GM21367 (cell line): ENCODE data around the gene FGB.

Experiments
- ATAC-seq: cut with Tn5 transposase; IDR thresholded peaks from one replicate; pipeline ENCODE4 v1.9.1; 2021; ENCODE audit not compliant: unreplicated experiment

FGB gene

DNA sequence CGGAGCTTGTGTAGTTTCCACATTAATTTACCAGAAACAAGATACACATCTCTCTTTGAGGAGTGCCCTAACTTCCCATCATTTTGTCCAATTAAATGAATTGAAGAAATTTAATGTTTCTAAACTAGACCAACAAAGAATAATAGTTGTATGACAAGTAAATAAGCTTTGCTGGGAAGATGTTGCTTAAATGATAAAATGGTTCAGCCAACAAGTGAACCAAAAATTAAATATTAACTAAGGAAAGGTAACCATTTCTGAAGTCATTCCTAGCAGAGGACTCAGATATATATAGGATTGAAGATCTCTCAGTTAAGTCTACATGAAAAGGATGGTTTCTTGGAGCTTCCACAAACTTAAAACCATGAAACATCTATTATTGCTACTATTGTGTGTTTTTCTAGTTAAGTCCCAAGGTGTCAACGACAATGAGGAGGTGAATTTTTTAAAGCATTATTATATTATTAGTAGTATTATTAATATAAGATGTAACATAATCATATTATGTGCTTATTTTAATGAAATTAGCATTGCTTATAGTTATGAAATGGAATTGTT is at the start of gene FGB:
Gene FGB (plus strand): TSS at position 315 of the 558 bp plus-strand sequence. CDS start 8 bp downstream, at position 323.
- ATAC-seq, result no peak

DNA sequence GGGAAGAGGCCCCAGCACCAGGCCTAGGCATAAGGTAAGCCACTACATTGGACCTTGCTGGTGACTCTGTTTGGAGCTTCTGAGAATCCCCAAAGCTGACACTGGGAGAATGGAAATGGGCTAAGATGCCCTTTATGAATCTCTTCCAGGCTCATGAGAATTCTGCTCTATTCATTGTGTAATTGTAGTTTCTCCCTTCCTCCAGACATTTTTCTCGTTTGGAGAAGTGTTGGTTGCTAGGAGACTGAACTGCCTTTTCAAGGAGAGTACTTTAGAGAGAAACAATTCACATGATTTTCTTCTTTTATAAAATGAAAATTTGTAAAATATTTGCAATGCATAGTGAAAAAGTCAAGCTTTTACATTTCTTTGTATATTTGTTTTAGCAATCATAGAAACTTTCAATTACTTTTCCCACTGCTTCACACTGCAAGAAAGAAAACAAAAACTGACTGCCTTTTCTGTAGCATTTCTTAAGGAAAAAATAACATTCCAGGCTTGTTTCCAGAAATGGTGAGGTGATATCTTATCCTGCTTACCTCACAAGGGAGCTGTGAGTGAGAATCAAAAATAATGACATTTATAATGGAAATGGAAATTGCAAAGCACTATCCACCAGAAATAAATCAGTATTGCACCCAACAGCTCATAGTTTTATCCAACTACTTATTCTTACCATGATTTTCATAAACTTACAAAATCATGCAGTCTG is 46.3 kb upstream of the FGB start:
- no peak for ATAC-seq

DNA sequence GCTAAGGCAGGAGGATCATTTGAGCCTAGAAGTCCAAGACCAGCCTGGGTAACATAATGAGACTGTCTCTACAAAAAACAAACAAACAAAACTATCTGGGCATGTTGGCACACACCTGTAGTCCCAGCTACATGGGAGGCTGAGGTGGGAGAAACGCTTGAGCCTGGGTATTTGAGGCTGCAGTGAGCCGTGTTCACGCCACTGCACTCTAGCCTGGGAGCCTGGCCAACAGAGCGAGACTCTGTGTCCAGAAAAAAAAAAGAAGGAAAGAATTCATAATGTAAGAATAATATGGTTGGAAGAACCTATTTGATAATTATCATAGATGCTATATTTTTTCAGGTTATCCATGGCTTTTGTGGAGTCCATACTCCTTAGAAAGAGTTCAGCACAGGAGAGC is 45.2 kb upstream of the FGB start:
- ATAC-seq, result no peak

DNA sequence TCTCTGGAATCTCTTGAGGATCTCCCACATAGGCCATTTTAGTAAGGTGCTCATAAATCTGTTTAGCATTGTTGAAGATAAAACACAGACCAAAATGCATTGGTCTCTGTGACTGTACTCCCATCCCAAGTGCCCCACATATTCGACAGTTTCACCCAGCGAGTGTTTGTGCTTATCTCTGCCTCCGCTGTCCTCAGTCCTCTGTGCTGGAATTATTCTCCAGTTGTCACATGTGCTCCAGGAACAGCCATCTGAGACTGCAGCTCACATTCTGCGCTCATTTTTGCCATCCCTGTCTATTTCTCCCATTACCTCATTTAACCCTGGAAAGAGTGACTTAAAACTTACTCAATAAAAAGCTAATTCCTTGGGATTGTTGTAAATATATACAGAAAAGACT is 43.6 kb upstream of the FGB start:
- no peak for ATAC-seq

DNA sequence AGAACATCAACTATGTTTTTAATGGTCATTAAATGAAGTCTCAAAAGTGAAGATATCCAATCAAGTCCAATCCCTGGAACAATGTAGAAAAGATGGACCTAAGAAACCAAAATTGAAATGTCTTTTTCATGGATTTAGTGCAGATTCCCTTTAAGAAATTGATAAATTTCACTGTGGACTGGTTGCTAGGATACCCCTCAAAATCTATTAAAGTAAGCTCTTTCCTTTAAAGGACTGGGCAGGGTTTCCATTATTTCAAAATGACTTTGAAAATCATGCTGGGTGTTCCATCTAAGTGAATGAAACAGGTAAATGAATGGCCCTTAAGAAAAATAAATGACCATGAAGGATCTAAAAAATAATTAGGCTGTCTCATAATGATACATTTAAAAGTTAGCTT is 41.2 kb upstream of the FGB start:
- no peak for ATAC-seq

DNA sequence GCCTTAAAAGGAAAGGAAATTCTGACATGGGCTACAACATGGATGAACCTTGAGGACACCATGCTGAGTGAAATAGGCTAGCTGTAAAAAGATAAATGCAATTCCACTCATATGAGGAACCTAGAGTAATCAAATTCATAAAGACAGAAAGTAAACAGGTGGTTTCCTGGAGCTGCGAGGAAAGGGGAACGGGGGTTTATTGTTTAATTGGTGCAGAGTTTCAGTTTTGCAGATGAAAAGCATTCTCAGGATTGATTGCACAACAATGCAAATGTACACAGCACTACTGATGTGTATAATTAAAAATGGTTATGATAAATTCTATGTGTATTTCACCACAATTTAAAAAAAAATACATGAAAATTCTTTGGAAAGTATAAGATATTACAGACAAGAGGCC is 36.7 kb upstream of the FGB start:
- no peak for ATAC-seq

DNA sequence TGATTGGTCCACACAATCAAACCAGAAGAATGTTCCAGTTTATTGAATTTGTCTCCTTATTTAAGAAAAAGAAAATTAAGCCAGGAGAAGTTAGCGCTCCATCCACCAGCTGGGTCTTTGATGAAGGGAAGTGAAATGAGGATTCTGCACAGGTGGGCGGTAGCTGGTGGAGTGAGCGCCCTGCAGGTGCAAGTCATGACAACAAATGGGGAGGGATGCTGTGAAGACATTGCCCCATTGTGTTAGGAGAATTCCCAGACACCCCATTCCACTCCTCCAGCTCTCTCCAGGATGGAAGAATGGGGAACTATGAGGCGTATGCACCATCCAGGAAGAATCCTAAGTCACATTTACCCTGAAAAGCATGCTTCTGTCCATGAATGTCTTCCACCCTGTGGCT is 35.5 kb upstream of the FGB start:
- no peak for ATAC-seq

DNA sequence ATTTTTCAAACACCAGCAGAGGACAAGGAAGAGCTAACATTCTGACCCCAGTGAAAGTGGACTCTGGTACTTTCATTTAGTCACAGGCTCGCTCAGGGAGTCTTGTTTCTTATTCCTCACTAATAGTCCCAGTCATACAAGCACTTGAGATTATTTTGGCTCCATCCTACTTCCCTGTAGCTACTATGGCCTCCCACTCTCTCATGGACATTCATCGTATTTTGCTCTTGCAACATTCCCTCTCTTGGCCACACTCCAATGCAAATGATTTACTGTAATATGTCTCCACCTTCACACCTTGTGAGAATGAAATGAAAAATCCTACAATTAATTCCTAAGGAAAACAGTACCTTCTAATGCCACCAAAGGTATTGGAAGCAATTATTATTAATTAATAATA is 33.9 kb upstream of the FGB start:
- ATAC-seq, result no peak

DNA sequence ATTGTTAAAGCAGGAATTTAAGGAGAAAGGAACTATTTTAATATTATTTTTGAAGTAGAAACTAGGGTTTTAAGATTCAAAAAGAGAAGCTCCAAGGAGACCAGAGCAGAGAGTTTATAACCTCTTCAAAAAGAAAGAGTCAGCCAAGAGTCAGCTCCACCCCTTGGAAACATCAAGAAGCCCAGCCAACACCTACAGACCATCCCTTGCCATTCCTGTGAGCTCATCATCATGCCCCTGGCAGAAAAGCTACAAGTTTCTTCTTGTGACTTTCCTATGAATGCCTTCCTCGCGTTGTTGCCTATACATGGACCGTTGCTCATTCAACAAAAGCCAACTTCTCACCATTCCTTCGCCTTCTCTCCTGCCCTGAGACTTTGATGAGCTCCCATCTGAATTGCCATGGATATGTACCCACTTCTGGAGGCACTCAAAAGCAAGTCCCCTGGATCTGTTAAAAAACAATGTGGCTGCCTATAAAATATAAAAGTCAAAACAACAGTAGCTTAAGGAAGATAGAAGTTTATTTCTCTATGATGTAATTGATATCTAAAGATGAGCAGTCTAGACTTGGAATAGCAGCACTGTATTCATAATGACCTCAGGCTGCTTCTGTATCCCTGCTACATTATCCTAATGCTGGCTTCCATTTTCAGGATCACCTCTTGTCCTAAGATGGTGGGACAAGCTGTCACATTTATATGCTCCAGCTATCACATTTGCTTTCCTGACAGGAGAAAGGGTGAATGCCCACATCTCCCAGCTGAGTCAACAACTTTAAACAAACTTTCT is 32.9 kb upstream of the FGB start:
- no peak for ATAC-seq

DNA sequence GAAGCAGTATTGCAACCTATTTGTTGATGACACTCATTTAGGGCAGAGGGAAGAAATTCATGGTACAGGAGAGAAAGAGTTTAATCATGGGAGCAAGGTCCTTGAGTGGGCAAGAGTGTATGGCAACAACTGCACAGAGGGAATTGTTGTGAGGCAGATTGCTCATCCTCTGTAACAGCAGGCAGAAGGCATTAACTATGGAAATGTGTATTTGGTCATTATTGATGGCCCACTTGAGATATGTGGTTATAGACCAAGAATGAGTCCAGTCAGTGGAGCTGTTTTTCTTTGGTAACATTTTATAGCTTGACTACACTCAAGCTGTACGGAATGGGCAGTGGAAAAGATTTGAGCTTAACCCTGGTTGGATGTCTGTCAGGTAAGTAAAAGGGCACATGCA is 28.5 kb upstream of the FGB start:
- ATAC-seq, result no peak

DNA sequence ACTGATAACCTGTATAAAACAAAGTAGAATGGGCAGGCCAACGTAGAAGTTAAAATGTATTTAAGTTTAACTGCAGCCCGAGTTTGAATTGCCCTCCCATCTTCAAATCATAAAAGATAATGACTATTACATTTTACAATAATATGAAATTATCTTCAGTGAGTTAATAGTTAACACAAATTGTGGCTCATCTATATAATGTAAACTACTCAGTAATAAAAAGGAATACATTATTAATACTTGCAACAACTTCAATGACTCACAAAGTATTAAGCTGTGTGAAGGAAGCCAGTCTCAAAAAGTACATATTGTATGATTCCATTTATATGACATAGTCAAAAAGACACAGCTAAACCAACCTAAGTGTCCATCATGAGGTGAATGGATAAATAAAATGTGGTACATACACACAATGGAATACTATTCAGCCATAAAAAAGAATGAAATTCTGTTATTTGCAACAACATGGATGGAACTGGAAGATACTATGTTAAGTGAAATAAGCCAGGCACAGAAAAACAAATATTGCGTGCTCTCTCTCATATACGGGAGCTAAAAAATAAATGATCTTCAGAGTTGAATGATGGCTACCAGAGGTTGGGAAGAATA is 20.4 kb upstream of the FGB start:
- ATAC-seq, result no peak

DNA sequence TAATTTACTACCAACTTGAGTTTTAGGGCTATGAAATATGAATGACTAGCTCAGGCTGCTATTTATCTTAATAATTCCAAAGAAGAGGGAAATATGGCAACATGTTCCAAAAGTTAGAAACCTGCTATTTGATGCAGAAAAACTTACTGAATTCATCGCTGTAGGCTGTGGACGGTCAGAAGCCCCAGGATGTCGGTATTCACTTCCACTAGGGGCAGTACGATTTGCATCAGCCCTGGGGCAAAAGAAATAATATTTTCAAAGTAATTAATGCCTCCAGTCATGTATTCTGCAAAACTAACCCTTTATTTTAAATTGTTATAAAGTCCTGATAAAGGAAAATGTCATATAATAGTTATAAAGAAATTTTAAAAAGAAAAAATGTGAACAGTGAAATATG is 17.1 kb upstream of the FGB start:
- no peak for ATAC-seq

DNA sequence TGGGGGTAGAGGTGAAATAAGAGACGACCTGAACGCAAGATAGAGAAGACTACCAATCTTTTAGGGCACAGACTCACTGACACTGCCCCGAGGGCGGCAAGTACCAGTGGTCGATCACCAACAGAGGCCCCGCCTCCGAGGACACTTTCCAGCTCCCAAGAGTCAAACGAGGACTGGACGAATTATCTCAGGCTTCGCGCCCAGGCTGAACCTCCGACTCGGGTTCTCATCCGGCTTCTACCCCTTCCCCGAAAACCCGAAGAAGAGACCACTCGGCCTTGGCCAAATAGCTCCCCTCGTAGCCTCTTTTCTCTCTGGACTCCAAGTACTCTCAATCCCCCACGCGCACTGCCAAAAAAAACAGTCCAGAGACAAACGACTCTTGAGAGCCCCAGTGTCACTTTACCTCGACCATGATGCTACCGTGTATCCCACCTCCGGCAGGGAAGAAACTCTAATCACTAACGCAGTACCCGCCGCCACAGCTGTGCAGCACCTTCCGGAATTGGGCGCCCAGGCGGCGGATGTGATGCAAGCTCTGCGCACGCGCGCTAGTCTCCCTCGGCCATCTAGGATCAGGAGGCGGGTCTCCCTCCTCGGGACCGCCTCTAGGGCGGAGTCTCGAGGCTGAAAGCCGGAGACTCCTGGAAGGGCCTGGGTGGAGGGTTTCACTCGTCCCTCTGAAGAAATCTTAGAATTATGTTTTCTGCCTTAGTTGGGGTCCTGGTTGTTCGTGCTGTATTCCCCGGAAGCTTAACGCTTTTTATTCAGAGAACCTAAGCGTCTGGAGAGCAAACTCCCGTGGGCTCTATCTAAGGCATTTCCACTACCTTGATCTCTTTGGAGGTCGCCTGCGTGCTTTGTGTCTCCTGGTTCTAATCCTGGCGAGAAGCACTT is 12.7 kb upstream of the FGB start, which contains the start of gene PLRG1:
Gene PLRG1 (minus strand): TSS at position 507 of the 897 bp plus-strand sequence. CDS start 92 bp downstream, at position 415.
- ATAC-seq, result peak; percentile 96

DNA sequence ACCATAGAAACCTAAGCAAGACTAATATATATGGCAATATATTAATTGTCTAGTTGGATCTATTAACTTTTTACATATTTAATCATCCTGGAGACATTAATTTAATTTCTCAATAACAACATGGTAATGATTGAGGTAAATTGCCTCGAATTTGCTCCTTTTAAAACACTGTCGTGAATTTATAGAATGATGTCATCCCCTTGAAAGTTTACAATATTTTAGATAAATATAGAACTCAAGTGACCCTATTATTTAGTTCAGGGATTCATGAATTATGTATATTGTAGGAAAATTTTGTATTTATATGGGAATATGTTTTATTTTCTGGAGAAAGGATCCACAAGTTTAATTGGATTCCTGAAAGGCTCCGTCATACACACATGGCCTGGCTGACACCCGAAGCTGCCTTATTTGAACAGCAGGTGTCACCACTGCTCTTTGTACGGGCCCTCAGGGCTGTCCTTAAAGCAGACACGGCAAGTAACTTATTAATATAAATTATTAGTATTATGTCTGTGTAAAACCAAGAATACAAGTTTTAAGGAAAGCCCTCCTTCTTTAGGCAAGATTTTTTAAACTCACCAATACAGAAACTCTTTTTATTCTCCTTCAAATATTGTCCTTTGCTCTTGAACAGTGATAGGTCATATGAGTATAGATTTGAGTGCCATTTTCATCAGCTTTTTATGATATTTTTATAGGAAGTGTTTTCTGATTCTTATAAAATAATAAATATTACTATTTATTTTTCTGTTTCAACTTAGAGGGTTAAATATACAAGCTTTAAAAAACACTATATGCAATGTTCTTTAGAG is 10.7 kb upstream of the FGB start:
- peak; percentile 47 for ATAC-seq

DNA sequence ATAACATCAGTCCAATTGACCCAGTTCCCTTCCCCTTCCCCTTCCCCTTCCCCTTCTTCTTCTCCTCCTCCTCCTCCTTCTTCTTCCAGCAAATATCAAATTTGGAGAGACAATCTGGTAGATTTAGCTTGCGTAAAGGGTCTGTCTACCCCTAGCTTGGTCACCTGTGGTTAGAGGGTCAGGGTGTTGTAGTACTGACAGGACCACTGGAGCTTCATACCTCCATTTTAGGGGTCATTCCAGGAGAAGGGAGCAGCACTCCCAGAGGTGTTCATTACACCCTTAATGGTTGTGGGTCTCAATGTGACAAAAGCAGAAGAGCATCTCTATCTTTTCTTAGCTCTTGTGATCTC is 3.7 kb upstream of the FGB start:
- ATAC-seq, result peak; percentile 16

DNA sequence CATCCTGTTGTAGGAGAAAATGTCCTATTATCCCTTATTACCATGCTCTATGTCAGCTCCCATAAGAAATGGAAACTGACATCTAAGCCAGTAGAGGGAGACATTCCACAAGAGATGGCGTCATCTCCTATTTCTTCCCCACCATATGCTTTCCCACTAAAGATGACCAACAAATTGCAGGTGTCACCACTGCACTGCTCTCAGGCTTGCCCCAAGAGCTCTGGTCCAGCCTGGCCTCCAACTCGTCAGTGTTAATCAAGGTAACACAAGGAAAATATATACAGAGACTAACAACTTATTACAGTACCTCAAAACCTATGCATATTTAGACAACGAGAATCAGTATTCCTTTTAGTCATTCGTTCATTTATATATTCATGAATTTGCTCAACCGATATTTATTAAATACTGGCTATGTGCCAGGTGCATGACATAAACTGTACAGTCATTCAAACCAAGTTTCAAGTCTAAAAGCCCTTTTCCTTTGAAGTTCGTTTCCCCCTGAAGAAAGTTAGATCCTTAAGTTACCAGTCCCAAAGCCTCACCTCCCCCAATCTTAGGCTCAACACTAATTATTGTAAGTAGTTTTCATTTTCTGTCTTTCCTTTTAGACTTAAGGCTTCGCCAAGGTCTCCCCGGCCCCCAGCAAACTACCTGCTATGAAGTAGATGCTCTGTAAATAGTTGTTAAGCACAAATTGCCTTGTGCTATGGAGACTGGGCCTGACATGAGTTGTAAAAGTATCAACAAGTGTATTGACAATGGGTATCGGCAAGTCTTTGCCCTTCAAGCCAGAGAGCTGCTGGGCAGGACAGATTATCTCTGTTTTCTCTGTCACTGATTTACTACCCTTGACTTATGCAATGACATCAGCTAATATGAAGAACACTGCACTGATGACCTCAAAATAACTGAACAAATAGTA is 3.1 kb upstream of the FGB start:
- ATAC-seq, result peak; percentile 90

DNA sequence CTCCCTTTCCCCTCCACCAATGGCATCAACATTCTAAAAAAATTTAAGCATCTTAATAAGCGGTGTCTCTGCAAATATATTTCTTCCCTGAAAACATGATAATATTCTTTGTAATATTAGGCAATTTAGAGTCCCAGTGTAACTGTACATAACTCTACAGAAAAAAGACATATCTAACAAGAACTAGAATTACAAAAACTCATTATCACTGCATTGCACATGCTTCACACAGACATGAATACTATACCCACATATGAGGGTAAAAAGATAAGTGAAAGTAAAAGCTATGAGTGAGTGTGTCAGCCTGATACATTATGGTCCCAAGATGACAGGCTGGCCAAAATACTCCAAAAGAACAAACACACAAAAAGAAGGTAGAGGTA is 2.4 kb upstream of the FGB start:
- no peak for ATAC-seq

DNA sequence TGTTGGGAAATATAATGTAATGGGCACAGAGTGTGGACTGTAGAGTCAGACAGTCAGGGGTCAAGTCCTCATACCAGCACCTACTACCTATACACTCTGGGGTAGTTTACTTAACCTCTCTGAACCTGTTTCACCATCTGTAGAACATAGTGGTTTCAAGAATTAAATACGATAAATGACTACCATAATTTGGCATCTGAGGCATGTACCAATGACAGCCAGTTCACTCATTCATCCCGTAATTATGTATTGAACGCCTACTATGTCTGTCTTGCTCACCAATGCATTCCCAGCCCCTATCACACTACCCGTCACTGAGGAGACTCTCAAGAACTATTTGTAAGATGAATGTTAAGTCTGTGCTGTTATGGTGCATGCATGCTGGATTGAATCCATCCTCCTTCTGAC is 2.0 kb upstream of the FGB start:
- no peak for ATAC-seq

DNA sequence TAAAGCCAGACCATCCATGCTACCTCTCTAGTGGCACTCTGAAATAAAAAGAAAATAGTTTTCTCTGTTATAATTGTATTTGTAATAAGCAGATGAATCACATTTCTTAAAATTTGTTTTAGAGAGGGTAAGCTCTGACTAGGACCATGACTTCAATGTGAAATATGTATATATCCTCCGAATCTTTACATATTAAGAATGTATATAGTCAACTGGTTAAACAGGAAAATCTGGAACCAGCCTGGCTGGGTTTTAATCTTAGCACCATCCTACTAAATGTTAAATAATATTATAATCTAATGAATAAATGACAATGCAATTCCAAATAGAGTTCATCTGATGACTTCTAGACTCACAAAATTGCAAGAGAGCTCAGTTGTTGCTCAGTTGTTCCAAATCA is 1.5 kb downstream of the FGB start:
- no peak for ATAC-seq
